HG02884 (cell line): ENCODE measurements around the gene CABS1.

Experiments
- ATAC-seq: cut with Tn5 transposase; IDR thresholded peaks from one replicate; pipeline ENCODE4 v1.9.1; 2021; ENCODE audit warnings: mild to moderate bottlenecking, moderate library complexity; ENCODE audit not compliant: unreplicated experiment

CABS1 gene

DNA sequence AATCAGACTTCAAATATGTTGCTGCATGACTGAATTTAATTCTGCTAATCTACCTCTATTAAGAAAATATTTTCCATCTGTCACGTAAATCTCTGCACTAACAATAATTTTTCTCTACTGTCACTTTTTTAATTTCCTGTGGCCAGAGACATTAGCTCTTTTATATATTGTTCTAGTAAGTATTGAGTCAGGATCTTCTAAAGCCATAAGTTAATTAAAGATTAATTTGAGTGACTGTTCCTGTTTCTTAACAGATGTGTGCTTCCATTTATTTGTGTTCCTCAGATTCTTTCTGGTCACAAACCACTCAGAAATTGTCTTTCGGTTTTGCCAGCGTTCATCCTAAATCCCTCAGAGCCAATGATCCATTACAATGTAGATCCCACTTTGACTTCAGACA is 45.8 kb downstream of the CABS1 start:
- ATAC-seq: no peak

DNA sequence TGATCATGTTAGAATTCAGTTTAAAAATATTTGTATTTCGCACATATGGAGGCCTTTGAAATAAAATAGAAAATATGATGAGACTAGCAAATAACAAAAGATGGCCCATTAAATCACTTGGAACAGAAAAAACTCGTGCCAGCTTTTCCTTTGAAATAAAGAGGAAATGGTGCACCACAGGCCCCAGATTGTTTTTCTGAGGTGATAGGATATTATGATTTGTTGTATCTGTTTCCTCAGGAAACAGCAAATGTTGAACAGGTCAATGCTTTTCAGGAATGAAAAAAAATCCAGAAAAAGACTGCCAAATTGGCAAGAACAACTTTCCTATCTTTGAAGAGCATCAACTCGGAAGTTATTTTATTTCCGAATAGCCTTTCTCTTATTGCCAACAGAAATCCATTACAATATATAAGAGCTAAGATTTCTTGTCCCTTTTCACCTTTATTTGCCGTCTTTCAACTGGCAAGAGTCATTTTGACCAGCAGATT is 48.0 kb downstream of the CABS1 start, which contains the start of gene SMR3B:
SMR3B (plus strand) TSS at position 441 of the 491 bp plus-strand sequence. CDS start 1,380 bp downstream, outside the sequence.
- no peak for ATAC-seq
